Effector CD8-positive, alpha-beta T cell (primary cell): ENCODE results near the gene SLFN12L.
"Not testable (repeated sequence)": the region's sequence is repeated elsewhere in the genome, so short reads cannot be mapped to it uniquely, and the experiment has no call there.

Source experiments
- DNase-seq: peaks from one replicate; lab custom pipeline; 2025; lab: John Stamatoyannopoulos, UW

The SLFN12L gene

DNA sequence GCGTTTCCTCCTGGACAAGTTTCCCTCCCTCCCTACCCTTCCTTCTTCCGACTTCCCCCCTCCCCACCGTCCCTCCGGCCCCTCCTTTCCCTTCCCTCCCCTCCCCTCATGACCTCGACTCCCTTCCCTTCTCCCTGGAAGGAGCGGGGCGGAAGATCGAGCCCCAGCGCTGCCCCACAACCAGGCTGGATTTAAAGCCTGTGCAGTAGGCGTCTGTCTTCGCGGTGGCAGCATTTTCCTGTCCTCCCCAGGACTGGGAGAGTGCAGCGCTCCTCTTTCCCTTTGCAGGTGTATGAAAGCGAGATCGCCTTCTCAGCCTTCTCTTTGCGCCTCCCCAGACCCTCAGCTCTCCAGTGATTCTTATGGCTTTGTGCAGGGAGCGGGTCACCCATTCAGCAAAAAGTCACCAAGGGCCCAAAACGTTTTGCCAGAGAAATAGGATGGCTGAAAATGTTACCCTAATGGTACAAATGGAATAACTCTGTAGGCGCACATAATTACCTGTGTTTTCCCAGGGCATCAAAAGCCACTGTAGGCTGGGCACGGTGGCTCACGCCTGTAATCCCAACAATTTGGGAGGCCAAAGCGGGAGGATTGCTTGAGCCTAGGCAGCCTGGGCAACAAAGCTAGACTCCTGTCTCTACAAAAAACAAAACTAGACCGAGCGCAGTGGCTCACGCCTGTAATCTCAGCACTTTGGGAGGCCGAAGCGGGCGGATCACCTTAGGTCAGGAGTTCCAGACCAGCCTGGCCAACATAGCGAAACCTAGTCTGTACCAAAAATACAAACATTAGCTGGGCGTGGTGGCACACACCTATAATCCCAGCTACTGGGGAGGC, 40.8 kb downstream of the SLFN12L start:
- no peak for DNase-seq

GRCh38 chr17:35493040-35493439, 44.4 kb downstream of the SLFN12L start:
- DNase-seq, result no peak

DNA sequence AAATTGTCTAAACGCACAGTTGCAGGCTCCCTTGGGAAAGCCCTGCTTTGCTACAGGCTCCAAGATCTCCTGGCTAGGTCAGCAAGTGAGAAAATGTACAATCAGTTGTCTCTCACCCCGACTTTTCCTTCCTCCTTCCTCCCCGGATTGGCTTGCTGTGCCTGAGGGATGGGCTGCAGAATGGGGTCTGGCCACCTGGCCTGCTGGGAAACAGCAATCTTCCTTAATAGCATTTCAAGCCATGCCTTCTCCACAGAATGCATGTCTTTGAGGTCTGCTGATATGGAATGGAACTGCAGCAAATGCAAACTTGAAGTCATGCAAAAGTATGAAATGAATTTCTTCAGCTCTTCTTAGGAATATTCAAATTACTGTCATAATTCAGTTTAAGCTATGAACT, 46.1 kb downstream of the SLFN12L start:
- no peak for DNase-seq

- DNase-seq, result no peak
These were observed 47.5 kb downstream of the SLFN12L start for GRCh38 chr17:35489944-35490343.

DNA sequence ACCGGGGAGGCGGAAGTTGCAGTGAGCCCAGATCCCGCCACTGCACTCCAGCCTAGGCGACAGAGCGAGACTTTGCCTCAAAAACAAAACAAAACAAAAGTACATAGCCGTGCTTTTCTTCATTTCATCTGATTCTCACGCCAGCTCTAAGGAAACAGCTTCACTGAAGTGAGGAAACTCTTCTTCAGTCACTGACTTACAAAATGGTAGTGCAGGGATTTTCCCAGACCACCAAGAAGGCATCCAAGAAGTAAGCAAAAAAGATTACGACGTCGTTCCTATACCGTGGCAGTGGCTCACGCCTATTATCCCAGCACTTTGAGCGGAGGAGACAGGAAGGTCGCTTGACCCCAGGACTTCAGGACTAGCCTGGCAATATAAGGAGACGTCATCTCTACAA, 48.5 kb downstream of the SLFN12L start:
- DNase-seq, result no peak

- peak; percentile 47 for DNase-seq
These were observed 50.4 kb downstream of the SLFN12L start for GRCh38 chr17:35486920-35487732.

DNA sequence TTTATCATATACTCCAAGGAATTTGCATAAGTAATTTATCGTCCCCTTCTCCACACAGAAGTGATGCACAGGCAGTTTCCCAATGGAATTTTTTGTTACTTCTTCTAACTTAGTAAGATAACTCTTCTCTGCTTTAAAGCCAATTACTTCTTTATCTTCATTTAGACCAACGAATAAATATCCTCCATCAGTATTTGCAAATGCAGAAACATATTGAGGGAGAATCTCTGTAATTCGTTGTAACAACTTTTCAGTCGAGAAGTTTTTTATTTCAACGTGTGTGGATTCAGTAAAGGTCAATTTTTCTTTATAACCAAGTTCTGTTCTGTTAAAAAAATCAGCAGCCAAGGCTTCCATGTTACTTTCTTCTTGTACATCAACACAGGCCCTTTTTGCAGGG, 58.2 kb downstream of the SLFN12L start:
- DNase-seq, result no peak

DNA sequence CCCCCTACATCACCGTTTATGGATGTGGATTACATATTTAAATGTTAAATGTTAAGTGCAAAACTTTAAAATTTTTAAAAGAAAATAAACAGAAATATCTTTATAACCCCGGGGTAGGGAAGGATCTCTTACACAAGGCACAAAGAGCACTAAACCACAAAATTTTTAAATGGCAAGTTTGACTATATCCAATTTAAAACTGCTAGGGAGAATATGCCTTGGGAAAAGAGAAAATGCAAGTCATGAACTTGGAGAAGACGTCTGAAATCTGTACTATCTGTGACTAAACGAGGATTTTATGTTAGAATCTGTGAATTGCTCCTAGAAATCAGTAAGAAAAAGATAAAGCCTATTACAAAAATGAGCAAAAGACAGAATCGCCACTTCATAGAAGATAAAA, 60.2 kb downstream of the SLFN12L start:
- DNase-seq, result no peak

- no peak for DNase-seq
These were observed 61.1 kb downstream of the SLFN12L start for GRCh38 chr17:35476283-35476820.

- no peak for DNase-seq
These were observed 69.0 kb downstream of the SLFN12L start for GRCh38 chr17:35468475-35468874.

DNA sequence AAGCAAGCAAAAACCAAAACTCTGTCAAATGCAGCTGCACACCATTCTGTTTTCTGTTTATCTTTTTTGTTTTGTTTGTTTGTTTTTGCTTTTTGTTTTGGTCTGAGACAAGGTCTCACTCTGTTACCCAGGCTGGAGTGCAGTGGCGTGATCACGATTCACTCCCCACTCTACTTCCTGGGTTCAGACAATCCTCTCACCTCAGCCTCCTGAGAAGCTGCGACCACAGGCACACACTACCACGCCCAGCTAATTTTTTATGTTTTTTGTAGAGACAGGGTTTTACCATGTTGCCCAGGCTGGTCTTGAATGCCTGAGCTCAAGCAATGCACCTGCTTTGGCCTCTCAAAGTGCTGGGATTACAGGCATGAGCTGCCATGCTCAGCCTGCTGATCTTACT, 69.7 kb downstream of the SLFN12L start:
- DNase-seq, result no peak

GRCh38 chr17:35460354-35460851, 77.1 kb downstream of the SLFN12L start:
- DNase-seq, result peak; percentile 22

DNA sequence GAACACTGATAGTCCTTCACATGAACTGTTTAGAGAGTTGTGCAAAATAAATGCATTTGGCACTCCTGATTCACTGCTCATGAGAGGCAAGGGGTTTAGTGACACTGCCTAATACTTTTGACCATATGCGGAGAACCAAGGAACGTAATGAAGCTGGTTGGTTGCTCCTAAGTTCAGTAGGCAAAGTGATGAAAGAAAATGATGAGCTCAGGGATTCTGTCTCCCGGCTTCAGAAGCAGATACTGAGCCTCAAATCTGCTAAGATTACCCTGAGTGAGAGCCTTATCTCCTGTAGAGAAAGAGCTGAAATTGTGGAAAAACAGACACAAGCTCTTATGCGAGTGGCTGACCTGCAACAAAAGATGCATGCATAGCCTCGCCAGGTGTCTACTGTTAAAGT, 83.4 kb downstream of the SLFN12L start:
- not testable (repeated sequence) for DNase-seq

DNA sequence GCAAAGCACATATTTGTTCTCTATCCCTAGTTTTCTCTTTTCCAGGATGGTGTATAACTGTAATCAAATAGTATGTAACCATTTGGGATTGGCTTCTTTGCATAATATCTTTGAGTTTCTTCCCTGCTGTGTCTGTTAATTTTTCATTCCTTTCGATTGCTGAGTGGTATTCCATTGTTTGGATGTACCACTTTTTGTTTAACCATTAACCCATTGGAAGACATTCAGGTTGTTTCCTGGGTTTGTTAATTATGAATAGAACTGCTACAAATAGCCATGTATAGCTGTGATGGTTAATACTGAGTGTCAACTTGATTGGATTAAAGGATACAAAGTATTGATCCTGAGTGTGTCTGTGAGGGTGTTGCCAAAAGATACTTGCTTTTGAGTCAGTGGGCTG, 84.3 kb downstream of the SLFN12L start:
- no peak for DNase-seq

DNA sequence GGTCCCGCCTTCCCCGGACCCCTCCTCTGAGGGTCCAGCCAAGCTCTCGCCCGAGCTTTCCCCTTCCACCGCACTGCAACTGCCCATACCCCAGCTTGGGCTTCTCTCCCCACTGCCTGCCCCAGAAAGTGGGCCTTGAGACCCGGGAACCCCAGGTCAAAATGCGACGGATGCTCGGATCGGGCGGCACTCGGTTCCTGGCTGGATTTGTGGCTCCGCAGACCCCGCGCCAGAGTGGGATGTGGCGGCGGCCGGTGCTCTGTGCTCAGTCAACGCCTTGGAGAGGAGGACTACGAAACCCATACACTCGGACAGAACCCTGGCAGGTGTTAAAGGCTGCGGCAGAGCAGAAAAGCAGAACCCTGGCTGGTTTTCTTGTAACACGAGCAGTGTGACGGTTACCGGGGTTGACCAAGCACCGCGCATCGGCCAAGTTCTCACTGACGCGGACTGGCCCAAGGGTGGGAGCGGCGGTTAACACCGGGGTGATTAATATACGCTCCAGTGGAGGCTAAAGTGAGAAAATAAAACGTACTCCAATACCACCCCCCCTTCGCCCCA, 88.0 kb downstream of the SLFN12L start:
- no peak for DNase-seq

GRCh38 chr17:35448899-35449227, 88.6 kb downstream of the SLFN12L start:
- DNase-seq, result no peak

- DNase-seq, result peak; percentile 67
These were observed 89.1 kb downstream of the SLFN12L start, which contains the start of gene SLFN13 for GRCh38 chr17:35448214-35448898. SLFN13 (minus strand) TSS chr17:35448766; CDS start chr17:35445680, 3,086 bp downstream.

DNA sequence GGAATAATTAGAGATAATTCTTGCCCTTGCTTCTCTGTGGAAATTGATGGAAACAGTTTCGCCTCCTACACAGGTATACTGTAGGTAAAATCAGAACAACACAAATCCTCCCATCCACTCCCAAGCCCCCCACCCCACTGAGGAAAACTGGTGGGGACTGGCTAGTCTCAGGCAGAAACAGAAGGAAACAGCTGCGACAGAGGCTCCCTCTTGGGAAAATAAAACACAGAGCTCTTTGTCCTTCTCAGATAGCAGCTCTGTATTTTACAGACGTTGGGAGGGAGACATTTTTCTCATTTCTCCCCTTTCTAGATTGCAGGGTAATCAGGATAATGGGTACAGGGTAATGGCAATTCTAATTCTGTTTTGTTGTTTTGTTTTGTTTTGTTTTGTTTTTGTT, 90.0 kb downstream of the SLFN12L start:
- DNase-seq, result no peak

- DNase-seq, result no peak
These were observed 99.0 kb downstream of the SLFN12L start for GRCh38 chr17:35438433-35438832.

DNA sequence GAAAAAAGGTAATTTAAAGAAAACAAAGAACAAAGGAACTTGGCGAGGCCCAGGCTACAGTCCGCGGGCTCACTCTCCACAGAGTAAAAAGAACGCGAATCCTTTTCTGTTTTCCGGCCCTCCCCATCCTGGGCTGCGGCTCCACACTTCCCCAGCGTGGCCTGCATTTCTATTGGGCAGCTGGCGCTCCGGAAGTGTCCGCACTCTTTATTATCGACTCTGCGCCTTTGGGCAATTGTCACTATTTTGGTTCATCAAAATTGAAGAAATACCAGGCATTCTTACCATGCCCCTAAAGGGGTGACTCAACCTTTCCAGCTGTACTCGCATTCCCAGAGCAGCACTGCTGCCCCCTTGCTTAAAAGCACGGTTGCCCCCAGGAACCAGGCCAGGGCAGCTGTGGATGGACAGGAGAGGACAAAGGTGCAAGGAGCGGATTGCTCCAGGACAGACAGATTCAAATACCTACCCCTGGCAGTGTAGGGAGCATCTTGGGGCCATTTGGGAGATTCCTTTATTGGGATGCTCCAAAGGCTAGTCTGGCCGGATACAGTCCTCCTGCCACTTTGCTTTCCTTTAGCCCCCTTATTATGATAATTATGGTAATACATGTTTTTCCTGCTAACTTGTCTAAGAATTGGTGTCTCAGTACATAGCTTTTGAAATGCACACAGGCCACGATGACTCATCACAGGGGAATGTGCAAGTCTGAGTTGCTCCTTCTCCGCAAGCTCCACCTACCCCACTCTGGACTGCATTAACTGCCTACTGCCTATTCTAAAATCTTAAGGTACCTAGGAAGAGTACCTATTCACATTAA, 104.2 kb downstream of the SLFN12L start:
- DNase-seq, result peak; percentile 4
